Measurements from ENCODE around the gene ASZ1.
"Not testable (repeated sequence)": the region's sequence is repeated elsewhere in the genome, so short reads cannot be mapped to it uniquely, and the experiment has no call there.

ASZ1 gene, protein sequence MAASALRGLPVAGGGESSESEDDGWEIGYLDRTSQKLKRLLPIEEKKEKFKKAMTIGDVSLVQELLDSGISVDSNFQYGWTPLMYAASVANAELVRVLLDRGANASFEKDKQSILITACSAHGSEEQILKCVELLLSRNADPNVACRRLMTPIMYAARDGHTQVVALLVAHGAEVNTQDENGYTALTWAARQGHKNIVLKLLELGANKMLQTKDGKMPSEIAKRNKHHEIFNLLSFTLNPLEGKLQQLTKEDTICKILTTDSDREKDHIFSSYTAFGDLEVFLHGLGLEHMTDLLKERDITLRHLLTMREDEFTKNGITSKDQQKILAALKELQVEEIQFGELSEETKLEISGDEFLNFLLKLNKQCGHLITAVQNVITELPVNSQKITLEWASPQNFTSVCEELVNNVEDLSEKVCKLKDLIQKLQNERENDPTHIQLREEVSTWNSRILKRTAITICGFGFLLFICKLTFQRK

DNA sequence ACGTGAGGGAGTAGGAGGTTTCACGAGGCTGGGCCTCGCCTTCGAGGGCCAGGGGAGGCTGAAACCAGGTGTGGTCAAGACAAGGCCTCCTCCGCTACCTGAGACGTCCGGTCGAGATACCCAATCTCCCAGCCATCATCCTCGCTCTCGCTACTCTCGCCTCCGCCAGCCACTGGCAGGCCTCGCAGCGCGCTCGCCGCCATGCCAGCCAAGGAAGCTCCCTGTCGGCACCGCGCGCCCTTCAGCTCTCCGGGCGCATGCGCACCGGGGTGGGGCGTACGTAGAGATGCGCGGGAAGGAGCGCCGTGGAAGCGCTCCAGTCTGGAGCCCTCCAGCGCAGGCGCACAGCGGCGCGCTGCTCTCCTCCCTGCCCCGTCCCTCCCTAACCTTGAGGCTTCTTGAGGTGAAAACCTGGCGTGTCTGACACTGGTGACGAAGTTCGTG lies at the start of gene ASZ1:
Gene ASZ1 (minus strand): TSS at position 236 of the 444 bp plus-strand sequence. CDS start 33 bp downstream, at position 203.
- TF ChIP-seq, protein P1, sequence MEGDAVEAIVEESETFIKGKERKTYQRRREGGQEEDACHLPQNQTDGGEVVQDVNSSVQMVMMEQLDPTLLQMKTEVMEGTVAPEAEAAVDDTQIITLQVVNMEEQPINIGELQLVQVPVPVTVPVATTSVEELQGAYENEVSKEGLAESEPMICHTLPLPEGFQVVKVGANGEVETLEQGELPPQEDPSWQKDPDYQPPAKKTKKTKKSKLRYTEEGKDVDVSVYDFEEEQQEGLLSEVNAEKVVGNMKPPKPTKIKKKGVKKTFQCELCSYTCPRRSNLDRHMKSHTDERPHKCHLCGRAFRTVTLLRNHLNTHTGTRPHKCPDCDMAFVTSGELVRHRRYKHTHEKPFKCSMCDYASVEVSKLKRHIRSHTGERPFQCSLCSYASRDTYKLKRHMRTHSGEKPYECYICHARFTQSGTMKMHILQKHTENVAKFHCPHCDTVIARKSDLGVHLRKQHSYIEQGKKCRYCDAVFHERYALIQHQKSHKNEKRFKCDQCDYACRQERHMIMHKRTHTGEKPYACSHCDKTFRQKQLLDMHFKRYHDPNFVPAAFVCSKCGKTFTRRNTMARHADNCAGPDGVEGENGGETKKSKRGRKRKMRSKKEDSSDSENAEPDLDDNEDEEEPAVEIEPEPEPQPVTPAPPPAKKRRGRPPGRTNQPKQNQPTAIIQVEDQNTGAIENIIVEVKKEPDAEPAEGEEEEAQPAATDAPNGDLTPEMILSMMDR (IDR thresholded peaks at IDR 0.05; ENCODE audit: low read depth, low read length) = no peak
- DNase-seq (ENCODE audit: extremely low read depth, low read depth) = no peak

DNA sequence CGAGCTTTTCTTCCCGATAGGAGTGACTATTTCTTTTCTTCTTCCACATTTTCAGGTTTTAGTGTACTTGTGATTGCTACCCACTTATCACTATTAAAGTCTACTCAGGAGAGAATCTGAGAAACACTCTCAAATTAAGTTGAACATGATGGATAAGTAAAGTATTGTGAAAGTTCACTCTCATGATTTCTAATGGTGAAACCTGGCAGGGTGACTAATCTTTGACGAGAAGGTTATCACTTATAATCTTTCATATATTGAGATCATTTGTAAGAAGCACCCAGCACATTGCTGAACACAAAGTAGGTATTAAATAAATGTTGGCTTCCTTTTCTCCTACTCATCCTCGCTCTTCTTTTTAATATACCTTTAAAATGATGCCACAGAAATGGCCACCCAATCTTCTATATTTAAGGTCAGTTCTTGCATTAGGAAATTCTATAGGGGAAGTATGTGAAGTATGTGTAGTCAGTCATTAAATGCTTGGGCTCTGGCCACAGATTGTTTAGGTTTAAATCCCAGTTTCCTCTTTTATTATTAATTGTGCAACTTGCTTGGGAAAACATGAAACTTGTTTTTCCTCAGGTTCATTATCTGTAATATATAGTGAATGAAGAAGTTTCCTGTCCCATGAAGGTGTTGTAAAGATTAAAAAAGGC lies 49.4 kb upstream of the ASZ1 start:
- TF ChIP-seq, protein P1 (IDR thresholded peaks at IDR 0.05; ENCODE audit: low read depth, low read length) = no peak

DNA sequence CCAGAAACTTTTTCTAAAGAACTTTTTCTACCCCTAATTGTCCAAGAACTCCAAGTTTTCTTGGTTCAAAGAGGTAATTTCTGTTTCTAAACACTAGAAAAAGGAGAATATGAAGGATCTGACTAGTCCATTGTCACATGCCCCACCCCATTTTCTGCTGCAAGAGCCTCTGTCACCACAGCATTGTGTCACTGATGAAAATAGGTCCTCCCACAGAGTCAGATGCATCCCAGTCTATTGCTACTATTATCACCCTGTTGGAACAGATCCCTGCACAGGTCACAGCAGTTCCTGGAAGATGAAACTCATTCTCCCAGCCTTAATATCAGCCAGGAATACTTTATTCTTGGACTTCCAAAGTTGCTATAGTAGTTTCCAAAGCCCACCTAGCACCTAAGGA lies 45.0 kb upstream of the ASZ1 start:
- TF ChIP-seq, protein P1 (IDR thresholded peaks at IDR 0.05; ENCODE audit: low read depth, low read length) = no peak
- DNase-seq (ENCODE audit: extremely low read depth, low read depth) = no peak

More for the DNA sequence above, 49.4 kb upstream of the ASZ1 start:
- no peak for DNase-seq (ENCODE audit: extremely low read depth, low read depth)

DNA sequence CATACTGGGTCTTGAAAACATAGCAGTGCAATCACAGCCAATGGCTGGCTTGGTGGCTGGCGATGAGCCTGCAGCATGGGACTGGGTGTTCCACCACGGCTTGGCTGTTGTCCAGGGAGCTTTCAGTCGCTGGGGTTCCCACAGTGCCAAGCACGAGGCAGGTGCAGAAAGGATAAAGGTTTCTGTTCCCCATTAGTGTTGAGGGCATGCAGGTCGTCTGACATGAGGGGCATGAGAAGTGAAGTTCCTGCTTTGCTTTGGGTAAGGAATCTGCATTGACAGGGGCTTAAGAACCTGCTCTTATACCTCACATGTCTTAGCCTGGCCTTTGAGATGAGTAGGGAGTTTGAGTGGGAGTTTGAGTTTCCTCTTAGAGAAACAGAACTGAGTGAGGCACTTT lies 43.5 kb upstream of the ASZ1 start:
- no peak for DNase-seq (ENCODE audit: extremely low read depth, low read depth)
- TF ChIP-seq, protein P1 (IDR thresholded peaks at IDR 0.05; ENCODE audit: low read depth, low read length) = no peak

DNA sequence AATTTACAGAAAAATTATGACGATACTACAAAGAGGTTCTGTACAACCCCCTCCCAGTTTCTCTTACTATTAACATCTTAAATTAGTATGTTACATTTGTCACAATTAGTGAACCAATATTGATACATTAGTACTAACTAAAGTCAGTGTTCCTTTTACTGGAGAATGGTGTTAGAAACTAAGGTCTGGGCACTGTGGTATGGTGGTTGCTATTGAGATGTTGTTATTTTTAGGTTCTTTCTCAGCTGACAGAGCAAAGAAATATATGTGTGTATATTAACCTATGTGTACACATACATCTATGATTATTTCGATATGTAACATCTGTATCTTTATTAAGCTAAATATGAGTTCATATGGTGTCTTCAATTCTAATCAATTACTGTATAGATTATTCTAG lies 40.9 kb upstream of the ASZ1 start:
- TF ChIP-seq, protein P1 (IDR thresholded peaks at IDR 0.05; ENCODE audit: low read depth, low read length) = no peak
- DNase-seq (ENCODE audit: extremely low read depth, low read depth) = no peak

DNA sequence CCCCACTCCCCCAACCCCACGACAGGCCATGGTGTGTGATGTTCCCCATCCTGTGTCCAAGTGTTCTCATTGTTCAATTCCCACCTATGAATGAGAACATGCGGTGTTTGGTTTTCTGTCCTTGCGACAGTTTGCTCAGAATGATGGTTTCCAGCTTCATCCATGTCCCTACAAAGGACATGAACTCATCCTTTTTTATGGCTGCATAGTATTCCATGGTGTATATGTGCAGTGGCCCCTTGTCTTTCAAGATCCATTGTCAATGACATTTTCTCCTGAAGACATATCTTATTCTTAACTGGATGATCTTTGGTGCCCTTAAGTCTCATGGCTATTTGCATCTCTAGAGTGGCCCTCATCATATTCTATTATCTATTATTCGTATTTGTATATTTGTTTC lies 33.5 kb upstream of the ASZ1 start:
- not testable (repeated sequence) for DNase-seq (ENCODE audit: extremely low read depth, low read depth)

DNA sequence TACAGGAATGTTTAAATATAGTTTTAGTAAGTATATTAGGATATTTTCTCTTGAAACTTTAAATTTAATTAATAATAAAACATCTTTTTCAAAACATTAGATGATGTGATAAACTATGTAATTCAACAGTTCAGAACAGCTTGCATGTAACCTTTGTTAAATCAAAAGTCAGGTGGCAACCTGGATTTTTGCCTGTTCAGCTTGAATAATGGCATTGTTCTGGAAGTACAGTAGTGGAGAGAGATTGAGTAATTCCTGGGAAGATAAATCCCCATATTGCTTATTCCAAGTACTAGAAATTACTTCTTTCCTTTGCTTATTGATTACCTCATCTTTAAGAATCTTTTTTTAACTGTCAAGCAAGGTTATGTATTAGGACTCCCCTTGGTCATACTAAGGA lies 32.4 kb upstream of the ASZ1 start:
- TF ChIP-seq, protein P1 (IDR thresholded peaks at IDR 0.05; ENCODE audit: low read depth, low read length) = no peak
- DNase-seq (ENCODE audit: extremely low read depth, low read depth) = no peak
